ENCODE results near the gene MAP1B. TPM values are rescaled to one million over a fixed set of nuclear protein-coding genes. Genes with fewer than 3 reads are reported as not detected.

MAP1B gene
- total and polyA plus RNA-seq, 2 of the 4 experiments (the other 2 are of a cell fraction): 41.1 to 183 TPM

DNA sequence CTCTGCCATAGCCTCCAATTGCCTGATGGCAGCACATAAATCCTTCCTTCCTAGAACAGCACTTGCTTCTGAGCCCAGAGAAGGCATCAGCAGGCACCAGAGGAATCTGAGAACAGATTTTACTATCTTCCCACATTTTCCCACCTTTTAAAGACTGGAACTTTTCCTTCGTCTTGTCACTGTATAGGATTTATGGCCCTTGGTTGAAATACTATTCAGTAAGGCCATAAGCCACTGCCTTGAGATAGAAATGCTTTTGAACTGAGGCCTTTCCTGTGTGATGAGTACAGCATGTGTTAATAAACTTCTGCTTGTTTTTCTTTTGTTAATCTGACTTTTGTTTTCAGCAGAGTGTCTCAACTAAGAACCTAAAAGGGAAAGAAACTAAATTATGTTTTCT is 128.4 kb downstream of the MAP1B start:
- no peak overlapping the region for H2AFZ ChIP-seq (replicated peaks; ENCODE audit: low read length, poor library complexity)
- CTCF ChIA-PET: interaction anchor here (0.5 kb wide), 1 partner anchor 86 kb away, joined by 3 read pairs; no protein-coding TSS in a partner anchor

More for the DNA sequence above, 128.4 kb downstream of the MAP1B start:
- dilution Hi-C loops (cut with HindIII; ENCODE audit: low sequenced_read_pairs, unreplicated experiment): no loop called here
- H3K14ac ChIP-seq (replicated peaks; ENCODE audit: low read depth, low read length): no peak overlapping the region
- H3K36me3 ChIP-seq (ENCODE audit: control insufficient read depth, insufficient read depth, low read length): peaks cover 4% of the 10 kb centered on the region
- H4K8ac ChIP-seq (ENCODE audit: low read depth in 2 of 2, low read length in 2 of 2): 0 out of 4 replicates have a peak overlapping the region, but pooled peaks of 1 of the 2 experiments have one; percentile 33
- no CpG with 5 or more reads among the region's 1 CpG for WGBS, 2 experiments (ENCODE audit: extremely low coverage in 2 of 2, insufficient read length in 1 of 2)
- peaks cover 22 to 27% of the 10 kb centered on the region in 2 experiments for H3K79me1 ChIP-seq (ENCODE audit: low read depth in 1 of 2, low read length in 2 of 2)
- no peak overlapping the region; the same call in 1 of the 2 replicates for H2BK120ac ChIP-seq (ENCODE audit: low read depth, low read length)
- peak overlapping the region; percentile 29; the same call in 2 of the 3 replicates for H2BK15ac ChIP-seq (ENCODE audit: low read depth, low read length)
- no peaks in the 10 kb centered on the region for H3K27me3 ChIP-seq (ENCODE audit: control insufficient read depth, insufficient read depth, low read length)
- no peak; the same call in 1 of the 2 replicates for ATAC-seq (ENCODE audit: low read depth)
- no peak overlapping the region for H3K27ac ChIP-seq (ENCODE audit: insufficient read depth, low read length)
- H4K5ac ChIP-seq (ENCODE audit: low read depth, low read length): no peak overlapping the region
- H3K9me1 ChIP-seq (ENCODE audit: insufficient read depth, low read length): peaks cover 2% of the 10 kb centered on the region; the same call in 1 of the 2 replicates
- H2AK9ac ChIP-seq (replicated peaks; ENCODE audit: low read depth, low read length, poor library complexity): no peak overlapping the region
- TF ChIP-seq MAZ (IDR thresholded peaks at IDR 0.05; ENCODE audit: borderline replicate concordance, low read depth, low read length) (no peak), NFE2L2 (IDR thresholded peaks at IDR 0.05; ENCODE audit: low read depth, low read length) (no peak)
- no peak overlapping the region for H3K4me2 ChIP-seq (ENCODE audit: low read depth, low read length)
- H2BK5ac ChIP-seq (ENCODE audit: low read depth, low read length, poor library complexity, severe bottlenecking): no peak overlapping the region
- DNase-seq: no peak
- POLR2A ChIA-PET (ENCODE audit: unreplicated experiment): no interaction called here
- no TSS peak for BruUV-seq (replicated peaks)
- no peak overlapping the region; the same call in 1 of the 2 replicates for H3K18ac ChIP-seq (ENCODE audit: low read depth, low read length)
- H3K4ac ChIP-seq (ENCODE audit: low read depth, low read length): peak overlapping the region; percentile 52; the same call in 1 of the 2 replicates
- no peak overlapping the region for H3K56ac ChIP-seq (ENCODE audit: extremely low read depth, insufficient read depth, low read length)
- no peak overlapping the region for H3K9ac ChIP-seq (ENCODE audit: low read depth, low read length)
- in situ Hi-C loops (cut with MboI; ENCODE audit: low sequenced_read_pairs): no loop called here
- H4K20me1 ChIP-seq (ENCODE audit: insufficient read depth, low read length): no peaks in the 10 kb centered on the region
- H2AK5ac ChIP-seq (ENCODE audit: low read depth, low read length): peak overlapping the region; percentile 38; the same call in 1 of the 2 replicates
- H3K23ac ChIP-seq (ENCODE audit: low read depth, low read length): peak overlapping the region; percentile 29; the same call in 1 of the 2 replicates
- no peak overlapping the region; the same call in 1 of the 2 replicates for H2BK20ac ChIP-seq (ENCODE audit: low read depth, low read length)
- no peaks in the 10 kb centered on the region for H3K9me3 ChIP-seq (ENCODE audit: control insufficient read depth, insufficient read depth, low read length)
- no peak overlapping the region for H3K4me3 ChIP-seq (ENCODE audit: insufficient read depth, low read depth, low read length)
- peaks cover 4% of the 10 kb centered on the region; the same call in 1 of the 2 replicates for H3K4me1 ChIP-seq (ENCODE audit: control insufficient read depth, insufficient read depth, low read length)
- no peak overlapping the region for H4K91ac ChIP-seq (ENCODE audit: insufficient read depth, low read depth, low read length)
- intact Hi-C loops (cut with micrococcal nuclease): no loop called here
